Stromal cell of bone marrow (primary cell): Measurements from ENCODE around the gene PAX3.

Experiments used
- DNase-seq: peaks from one replicate; pipeline ENCODE4 v3.0.0-alpha.2; 2012; ENCODE audit warnings: low read depth

The PAX3 gene

GRCh38 chr2:222298311-222299150 is at the start of gene PAX3:
TSS of gene PAX3 (minus strand) at chr2:222298998. CDS start at chr2:222298615, 383 bp downstream.
- no peak for DNase-seq

DNA sequence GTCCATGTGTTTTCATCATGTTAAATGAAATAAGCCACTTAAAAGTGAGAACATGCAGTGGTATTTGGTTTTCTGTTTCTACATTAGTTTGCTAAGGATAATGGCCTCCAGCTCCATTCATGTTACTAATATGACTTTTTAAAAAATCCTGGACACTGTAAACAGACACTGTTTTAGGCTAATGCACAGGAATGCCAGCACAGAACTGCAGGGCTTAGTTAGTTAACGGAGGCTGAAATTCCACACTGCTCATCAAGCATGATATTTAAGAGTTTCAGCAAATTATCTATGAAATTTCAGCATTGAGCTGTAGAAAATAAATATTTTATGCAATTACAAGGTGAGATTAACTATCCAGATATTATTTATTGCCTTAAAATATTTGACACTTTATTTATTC is 42.5 kb upstream of the PAX3 start:
- no peak for DNase-seq

DNA sequence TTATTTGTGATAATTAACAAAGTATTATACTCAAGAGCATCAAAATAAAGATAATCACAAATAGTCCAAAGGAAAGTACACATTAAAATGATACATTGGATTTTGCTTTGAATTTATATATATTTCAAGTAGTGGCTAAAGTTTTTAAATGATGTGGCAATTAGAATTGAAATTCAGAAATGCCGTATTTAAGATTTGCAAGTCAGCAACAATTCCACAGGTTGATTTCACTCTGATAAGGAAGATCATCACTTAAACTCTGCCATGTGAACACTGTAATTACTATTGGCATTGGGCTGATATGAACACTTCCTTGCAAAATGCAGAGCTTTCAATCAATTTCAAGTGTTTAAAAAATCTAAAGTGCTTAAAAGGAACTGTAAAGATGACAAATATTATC is 39.6 kb upstream of the PAX3 start:
- no peak for DNase-seq

GRCh38 chr2:222336931-222337330 is 38.1 kb upstream of the PAX3 start:
- no peak for DNase-seq

- DNase-seq: no peak
Measured at GRCh38 chr2:222336442-222336841, 37.6 kb upstream of the PAX3 start.

DNA sequence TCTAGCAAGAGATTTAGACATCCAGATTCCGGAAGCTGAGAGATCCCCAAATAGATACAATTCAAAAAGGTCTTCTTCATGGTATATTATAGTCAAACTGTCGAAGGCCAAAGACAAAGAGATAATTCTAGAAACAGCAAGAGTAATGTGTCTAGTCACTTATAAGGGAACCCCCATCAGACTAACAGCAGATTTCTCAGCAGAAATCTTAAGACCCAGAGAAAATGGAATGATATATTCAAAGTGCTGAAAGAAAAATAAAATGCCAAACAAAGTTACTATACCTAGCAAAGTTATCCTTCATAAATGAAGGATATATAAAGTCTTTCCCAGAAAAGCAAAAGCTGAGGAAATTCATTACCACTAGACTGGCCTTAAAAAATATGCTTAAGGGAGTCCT is 36.1 kb upstream of the PAX3 start:
- DNase-seq: no peak

- no peak for DNase-seq
Measured at GRCh38 chr2:222333397-222333796, 34.6 kb upstream of the PAX3 start.

DNA sequence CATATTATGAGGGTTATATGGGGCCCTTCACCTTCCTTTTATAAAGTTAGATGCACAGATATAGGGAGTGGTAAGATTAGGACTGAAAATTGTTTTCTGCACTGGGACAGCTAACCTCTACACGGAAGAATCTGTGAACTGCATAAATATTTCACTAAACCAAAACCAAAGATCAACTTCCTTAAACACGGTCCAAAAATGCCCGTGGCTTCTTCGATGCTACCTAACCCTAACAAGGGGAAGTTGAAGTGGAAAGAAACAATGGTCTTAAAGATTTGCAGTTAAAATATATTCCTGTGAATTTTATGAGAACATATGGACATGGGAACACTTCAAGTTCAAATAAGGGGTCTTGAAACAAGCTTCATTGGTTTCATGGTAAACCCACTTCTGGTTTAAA is 33.3 kb upstream of the PAX3 start:
- no peak for DNase-seq

GRCh38 chr2:222330910-222331309 is 32.1 kb upstream of the PAX3 start:
- DNase-seq: no peak

- DNase-seq: no peak
Measured at GRCh38 chr2:222322236-222322635, 23.4 kb upstream of the PAX3 start.

- no peak for DNase-seq
Measured at GRCh38 chr2:222320436-222321395, 21.9 kb upstream of the PAX3 start.

- DNase-seq: no peak
Measured at GRCh38 chr2:222319586-222320435, 21.0 kb upstream of the PAX3 start.

DNA sequence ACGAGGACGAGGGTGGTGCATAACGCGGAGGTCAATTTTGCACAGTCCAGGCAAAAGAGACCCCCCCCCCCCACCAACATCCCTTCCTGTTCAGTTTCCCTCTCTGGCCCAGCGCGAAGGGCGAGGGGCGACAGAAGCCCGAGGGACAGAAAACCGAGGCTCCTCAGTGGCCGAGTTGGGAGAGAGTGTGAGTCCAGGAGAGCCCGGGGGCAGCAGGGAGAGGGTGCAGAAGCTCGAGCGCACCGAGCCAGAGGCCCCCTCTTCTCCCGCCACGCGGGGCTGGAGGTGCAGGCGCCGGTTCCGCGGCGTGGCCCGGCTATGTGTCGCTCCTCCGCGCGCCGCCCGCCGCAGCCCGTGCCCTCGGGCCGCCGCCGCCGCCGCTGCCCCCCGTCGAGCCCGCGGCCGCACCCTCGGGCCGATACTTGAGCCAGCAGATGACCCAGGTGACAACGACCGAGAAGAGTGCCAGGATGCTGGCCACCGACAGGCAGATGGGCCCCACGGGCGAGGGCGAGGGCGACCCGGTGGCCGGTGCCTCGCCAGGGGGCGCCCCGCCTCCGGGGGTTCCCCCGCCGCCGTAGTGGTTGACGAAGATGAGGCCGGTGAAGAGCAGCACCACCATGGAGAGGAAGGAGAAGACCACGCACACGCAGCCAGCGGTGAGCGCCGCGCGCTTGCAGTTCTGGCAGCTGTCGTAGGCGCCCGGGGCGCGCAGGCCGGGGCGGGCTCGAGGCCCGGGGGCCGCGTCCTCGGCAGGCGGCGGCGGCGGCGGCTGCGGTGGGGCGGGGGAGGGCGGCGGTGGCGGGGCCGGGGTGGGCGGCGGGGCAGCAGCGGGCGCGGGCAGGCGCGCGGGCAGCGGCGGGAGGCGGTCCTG is 20.2 kb upstream of the PAX3 start:
- no peak for DNase-seq

DNA sequence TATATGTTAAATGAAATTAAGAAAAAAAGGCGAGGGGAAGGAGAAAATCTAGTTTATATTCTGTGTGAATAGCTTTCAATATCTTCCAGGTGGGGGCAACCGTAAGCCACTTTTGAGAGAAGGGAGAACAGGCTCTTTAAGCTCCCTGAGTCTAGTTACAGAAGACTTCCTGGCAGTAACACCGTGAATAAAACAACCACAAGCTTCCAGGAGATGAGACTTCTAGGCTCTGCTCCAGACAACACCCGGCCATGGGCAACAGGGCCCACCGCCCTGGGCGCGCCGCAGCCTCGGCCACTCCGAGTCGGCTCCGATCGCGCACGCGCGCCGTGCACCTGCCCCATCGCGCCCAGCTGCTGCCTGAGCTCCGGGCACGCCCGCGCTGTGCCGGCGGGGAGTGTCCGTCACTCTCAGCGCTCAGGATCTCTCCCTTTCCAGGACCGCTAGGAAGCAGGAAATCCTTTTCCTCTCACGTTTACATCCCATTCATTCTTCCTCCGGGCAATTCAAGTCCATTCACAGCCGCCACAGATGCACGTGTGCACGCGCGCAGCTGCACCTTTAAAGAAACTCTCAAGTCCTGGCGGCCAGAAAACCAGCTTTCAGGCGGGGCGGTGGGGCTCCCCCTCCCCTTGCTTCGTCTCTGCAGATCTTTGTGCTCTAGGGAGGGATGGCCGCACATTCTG is 19.4 kb upstream of the PAX3 start:
- peak; percentile 57 for DNase-seq

GRCh38 chr2:222315443-222316121 is 16.8 kb upstream of the PAX3 start:
- DNase-seq: no peak

DNA sequence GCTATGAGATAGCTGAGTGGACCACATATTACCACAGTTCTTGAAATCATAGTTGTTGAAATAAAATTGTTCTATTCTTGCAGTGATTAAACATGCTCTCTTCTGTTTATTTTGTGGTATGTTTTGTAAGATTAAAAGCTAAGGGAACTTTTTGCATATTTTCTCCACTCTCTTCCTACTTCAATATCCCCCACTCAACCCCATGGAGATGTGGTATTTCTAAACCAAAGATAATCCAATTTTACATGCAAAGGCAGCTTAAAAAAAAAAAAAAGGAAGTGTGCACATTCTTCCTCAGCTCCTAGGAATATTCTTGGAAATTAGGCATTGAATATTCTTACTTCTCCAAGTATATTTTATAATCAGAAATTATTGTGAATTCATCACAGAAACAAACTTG is 15.0 kb upstream of the PAX3 start:
- no peak for DNase-seq

GRCh38 chr2:222311978-222312738 is 13.4 kb upstream of the PAX3 start:
- DNase-seq: no peak

GRCh38 chr2:222311319-222311977 is 12.7 kb upstream of the PAX3 start:
- DNase-seq: no peak
